HFFc6 (cell line): ENCODE measurements around the gene PIK3C2B. TPM values are rescaled to one million over a fixed set of nuclear protein-coding genes. Genes with fewer than 3 reads are reported as not detected.
A peak's percentile ranks its signal among the peaks of the same experiment; 100 is the strongest.
"Not testable (repeated sequence)": the region's sequence is repeated elsewhere in the genome, so short reads cannot be mapped to it uniquely, and the experiment has no call there.

Source experiments
- DNase-seq: peaks from one replicate; pipeline ENCODE4 v3.0.0-alpha.2; 2018
- H3K27ac Mint-ChIP-seq: 2 replicates; pipeline ENCODE4 v1.8.0; 2020; ENCODE audit warnings: mild to moderate bottlenecking, mixed read lengths
- H3K27me3 Mint-ChIP-seq: 2 replicates; pipeline ENCODE4 v1.8.0; 2021; ENCODE audit warnings: mild to moderate bottlenecking, moderate library complexity, mixed read lengths; ENCODE audit not compliant: insufficient read depth
- H3K36me3 Mint-ChIP-seq: 2 replicates; pipeline ENCODE4 v1.8.0; 2021; ENCODE audit warnings: low read depth, mixed read lengths
- H3K4me1 Mint-ChIP-seq: 2 replicates; pipeline ENCODE4 v1.8.0; 2020; ENCODE audit warnings: low read depth, mixed read lengths
- H3K4me3 Mint-ChIP-seq: 2 replicates; pipeline ENCODE4 v1.8.0; 2020; ENCODE audit warnings: mild to moderate bottlenecking, moderate library complexity, mixed read lengths
- H3K9me3 Mint-ChIP-seq: 2 replicates; pipeline ENCODE4 v1.8.0; 2020; ENCODE audit warnings: mild to moderate bottlenecking, mixed read lengths
- CTCF ChIP-seq: fragments of 200-600 bp; sonication (generic); IDR thresholded peaks from 2 replicates; pipeline ENCODE4 v1.5.0; 2021; ENCODE audit warnings: antibody characterized with exemption, mild to moderate bottlenecking
- total RNA-seq, 6 experiments: library from RNA; stranded (reverse); fragmentation: NEBNext Ultra II Directional; extraction: Animal tissue kit (Norgen Biotek cat#: 25700); gene quantifications; 2 replicates in 1 of 6; 3 replicates in 5 of 6; pipeline ENCODE4 v1.2.3, GENCODE V29; 2021

Gene PIK3C2B
- total RNA-seq, 6 experiments from 2014 or later, result 1.6 to 3.2 (median 2.0) TPM

GRCh38 chr1:204493145-204493983, 1.2 kb downstream of the PIK3C2B start:
- Mint-ChIP-seq H3K9me3 (no peaks in the 10 kb centered on the region), H3K27me3 (peaks cover 22% of the 10 kb centered on the region), H3K4me1 (peaks cover 21% of the 10 kb centered on the region), H3K27ac (peak overlapping the region; percentile 24; the same call in 1 of the 2 replicates), H3K36me3 (no peaks in the 10 kb centered on the region), H3K4me3 (peak overlapping the region; percentile 88)
- no peak for TF ChIP-seq CTCF
- no peak for DNase-seq

DNA sequence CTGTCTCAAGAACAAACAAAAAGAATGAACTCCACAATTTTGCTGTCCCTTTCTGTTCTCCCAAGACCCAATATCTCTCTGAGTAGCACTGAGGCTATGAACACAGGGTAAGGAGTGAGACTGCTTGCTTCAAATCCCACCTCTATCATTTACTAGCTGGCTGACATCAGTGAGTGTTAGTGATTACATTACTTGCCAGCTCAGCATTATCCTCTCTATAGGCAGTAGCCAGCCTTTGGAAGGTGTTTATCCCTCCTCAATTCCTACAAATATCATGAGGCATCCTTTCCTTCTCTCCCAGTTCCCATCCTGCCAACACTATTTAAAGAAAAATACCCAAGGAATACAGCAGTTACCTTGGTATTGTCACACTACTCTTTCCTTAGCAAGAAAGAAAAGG, 3.0 kb downstream of the PIK3C2B start:
- H3K27ac Mint-ChIP-seq, result no peak overlapping the region
- TF ChIP-seq CTCF, result no peak
- no peaks in the 10 kb centered on the region for H3K36me3 Mint-ChIP-seq
- no peak for DNase-seq
- H3K9me3 Mint-ChIP-seq, result no peaks in the 10 kb centered on the region
- H3K4me1 Mint-ChIP-seq, result peaks cover 30% of the 10 kb centered on the region
- no peak overlapping the region for H3K4me3 Mint-ChIP-seq
- peaks cover 18% of the 10 kb centered on the region for H3K27me3 Mint-ChIP-seq

DNA sequence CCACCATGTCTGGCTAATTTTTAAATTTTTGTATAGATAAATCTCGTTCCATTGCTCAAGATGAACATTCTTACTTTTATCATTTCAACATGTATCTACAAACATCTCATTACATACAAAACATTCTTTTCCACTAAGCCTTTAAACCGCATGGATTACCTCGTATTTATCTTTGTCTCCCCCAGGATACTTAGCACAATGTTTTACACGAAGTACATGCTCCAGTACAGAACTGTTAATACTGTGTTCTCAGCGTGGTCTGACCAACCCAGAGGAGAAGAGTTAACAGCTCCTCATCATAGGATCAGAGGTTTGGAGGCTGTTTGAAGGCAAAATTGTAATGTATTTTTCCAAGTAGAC, 7.4 kb downstream of the PIK3C2B start:
- peaks cover 15% of the 10 kb centered on the region for H3K27me3 Mint-ChIP-seq
- no peak for TF ChIP-seq CTCF
- H3K4me3 Mint-ChIP-seq, result no peak overlapping the region
- H3K9me3 Mint-ChIP-seq, result no peaks in the 10 kb centered on the region
- H3K4me1 Mint-ChIP-seq, result peaks cover 9% of the 10 kb centered on the region
- peak; percentile 20 for DNase-seq
- no peaks in the 10 kb centered on the region for H3K36me3 Mint-ChIP-seq
- no peak overlapping the region for H3K27ac Mint-ChIP-seq

DNA sequence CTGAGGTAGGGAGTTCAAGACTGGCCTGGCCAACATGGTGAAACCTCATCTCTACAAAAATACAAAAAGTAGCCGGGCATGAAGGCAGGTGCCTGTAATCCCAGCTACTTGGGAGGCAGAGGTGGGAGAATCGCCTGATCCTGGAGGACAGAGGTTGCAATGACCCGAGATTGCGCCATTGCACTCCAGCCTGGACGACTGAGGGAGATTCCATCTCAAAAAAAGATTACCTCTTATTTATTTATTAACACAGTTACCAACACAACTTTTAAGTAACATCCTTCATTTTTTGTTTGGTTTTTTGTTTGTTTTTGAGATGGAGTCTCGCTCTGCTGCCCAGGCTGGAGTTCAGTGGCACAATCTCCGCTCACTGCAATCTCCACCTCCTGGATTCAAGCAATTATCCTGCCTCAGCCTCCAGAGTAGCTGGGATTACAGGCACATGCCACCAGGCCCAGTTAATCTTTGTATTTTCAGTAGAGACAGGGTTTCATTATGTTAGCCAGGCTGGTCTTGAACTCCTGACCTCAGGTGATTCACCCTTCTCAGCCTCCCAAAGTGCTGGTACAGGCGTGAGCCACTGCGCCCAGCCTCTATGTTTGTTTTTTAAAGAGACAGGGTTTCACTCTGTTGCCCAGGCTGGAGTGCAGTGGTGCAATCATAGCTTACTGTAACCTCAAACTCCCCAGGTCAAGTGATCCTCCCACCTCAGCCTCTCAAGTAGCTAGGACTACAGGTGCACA, 7.9 kb downstream of the PIK3C2B start:
- not testable (repeated sequence) for H3K4me1 Mint-ChIP-seq, H3K4me3 Mint-ChIP-seq, H3K27ac Mint-ChIP-seq, H3K36me3 Mint-ChIP-seq, H3K9me3 Mint-ChIP-seq
- DNase-seq, result peak; percentile 8
- peaks cover 15% of the 10 kb centered on the region for H3K27me3 Mint-ChIP-seq

DNA sequence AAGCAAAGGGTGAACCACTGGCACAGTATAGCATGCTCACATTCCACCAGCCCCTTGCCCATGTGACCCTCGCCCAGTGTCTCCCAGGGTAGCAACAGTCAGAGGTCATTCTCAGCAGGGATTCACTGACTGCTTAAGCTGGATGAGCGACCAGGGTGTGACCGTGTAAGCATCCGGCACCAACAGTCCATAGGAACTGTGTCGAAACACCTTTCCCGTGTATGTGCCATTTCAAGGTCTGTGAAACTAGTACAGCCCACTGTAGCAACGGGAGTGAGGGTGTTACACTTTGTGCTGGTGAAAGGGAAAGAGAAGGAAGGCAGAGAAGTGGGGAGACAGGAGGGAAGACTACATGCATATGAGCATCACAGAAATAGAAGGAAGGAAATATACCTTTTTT, 10.8 kb downstream of the PIK3C2B start:
- Mint-ChIP-seq H3K36me3 (no peaks in the 10 kb centered on the region), H3K27ac (no peak overlapping the region), H3K4me3 (no peak overlapping the region), H3K9me3 (no peaks in the 10 kb centered on the region), H3K4me1 (peaks cover 9% of the 10 kb centered on the region), H3K27me3 (peaks cover 21% of the 10 kb centered on the region)
- no peak for DNase-seq
- TF ChIP-seq CTCF, result no peak

- peaks cover 25% of the 10 kb centered on the region for H3K27me3 Mint-ChIP-seq
- peaks cover 7% of the 10 kb centered on the region for H3K4me1 Mint-ChIP-seq
- H3K27ac Mint-ChIP-seq, result no peak overlapping the region
- H3K36me3 Mint-ChIP-seq, result no peaks in the 10 kb centered on the region
- DNase-seq, result no peak
- H3K4me3 Mint-ChIP-seq, result no peak overlapping the region
- no peaks in the 10 kb centered on the region for H3K9me3 Mint-ChIP-seq
- no peak for TF ChIP-seq CTCF
Observed at GRCh38 chr1:204480515-204480914, 14.1 kb downstream of the PIK3C2B start.
